C4-2B (cell line): Measurements from ENCODE around the gene SNPH.

Source experiments
- CTCF ChIP-seq: fragments of 450-650 bp; conservative IDR thresholded peaks from 2 replicates; pipeline ENCODE4 v1.5.1; 2017; ENCODE audit warnings: mild to moderate bottlenecking
- ZFX ChIP-seq: fragments of 450-650 bp; IDR thresholded peaks from 2 replicates; pipeline ENCODE4 v1.6.1; 2017

GRCh38 chr20:1294497-1294896 lies 28.4 kb downstream of the SNPH start:
- TF ChIP-seq CTCF (no peak), ZFX (no peak)
